Measurements from ENCODE around the gene UCK2.
"Not testable (repeated sequence)": the region's sequence is repeated elsewhere in the genome, so short reads cannot be mapped to it uniquely, and the experiment has no call there.

UCK2 gene

DNA sequence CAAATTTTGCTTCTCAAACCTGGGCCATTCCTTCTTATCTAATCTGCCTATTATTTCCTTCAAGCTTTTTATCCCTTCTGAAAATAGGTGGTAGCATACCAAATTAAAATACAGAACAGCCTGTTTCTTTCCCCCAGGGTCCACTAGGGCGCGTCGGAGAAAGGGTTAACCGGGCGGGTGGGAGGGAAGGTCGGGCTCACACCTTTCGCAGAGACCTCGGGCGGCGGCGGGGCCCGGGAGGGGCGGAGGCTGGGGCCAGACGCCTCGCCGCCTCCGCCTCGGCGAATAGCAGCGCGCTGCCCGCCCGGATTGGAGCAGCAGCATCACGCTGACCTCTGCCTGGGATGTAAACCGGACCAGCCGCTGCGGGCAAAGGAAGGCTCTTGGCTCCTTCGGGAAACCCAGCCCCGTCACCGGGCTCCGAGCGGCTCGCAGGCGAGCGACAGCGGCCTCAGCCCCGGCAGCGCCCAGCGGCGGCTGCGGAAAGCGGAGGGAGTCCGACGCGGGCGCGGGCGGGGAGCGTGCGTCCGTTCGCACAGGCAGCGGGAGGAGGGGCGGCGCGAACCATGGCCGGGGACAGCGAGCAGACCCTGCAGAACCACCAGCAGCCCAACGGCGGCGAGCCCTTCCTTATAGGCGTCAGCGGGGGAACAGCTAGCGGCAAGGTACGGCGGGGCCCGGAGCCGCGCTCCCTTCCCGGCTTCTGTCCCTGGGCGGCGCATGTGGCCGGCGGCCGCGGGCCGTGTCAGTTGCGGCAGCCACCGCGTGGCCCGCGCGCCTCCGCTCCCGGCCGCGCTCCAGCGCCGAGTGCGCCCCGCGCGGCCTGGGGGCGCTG lies at the start of gene UCK2:
UCK2 (plus strand) TSS at position 347 of the 835 bp plus-strand sequence; CDS start at position 567, 220 bp downstream.
- DNase-seq (ENCODE audit: low read depth), result peak; percentile 36

DNA sequence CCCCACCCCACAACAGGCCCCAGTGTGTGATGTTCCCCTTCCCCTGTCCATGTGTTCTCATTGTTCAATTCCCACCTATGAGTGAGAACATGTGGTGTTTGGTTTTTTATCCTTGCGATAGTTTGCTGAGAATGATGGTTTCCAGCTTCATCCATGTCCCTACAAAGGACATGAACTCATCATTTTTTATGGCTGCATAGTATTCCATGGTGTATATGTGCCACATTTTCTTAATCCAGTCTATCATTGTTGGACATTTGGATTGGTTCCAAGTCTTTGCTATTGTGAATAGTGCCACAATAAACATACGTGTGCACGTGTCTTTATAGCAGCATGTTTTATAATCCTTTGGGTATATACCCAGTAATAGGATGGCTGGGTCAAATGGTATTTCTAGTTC lies 49.2 kb upstream of the UCK2 start:
- DNase-seq (ENCODE audit: low read depth), result not testable (repeated sequence)

DNA sequence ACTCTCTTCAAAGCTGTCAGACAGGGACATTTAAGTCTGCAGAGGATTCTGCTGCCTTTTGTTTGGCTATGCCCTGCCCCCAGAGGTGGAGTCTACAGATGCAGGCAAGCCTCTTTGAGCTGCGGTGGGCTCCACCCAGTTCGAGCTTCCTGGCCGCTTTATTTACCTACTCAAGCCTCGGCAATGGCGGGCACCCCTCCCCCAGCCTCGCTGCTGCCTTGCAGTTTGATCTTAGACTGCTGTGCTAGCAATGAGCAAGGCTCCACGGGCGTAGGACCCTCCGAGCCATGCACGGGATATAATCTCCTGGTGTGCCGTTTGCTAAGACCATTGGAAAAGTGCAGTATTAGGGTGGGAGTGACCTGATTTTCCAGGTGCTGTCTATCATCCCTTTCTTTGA lies 43.9 kb upstream of the UCK2 start:
- not testable (repeated sequence) for DNase-seq (ENCODE audit: low read depth)

DNA sequence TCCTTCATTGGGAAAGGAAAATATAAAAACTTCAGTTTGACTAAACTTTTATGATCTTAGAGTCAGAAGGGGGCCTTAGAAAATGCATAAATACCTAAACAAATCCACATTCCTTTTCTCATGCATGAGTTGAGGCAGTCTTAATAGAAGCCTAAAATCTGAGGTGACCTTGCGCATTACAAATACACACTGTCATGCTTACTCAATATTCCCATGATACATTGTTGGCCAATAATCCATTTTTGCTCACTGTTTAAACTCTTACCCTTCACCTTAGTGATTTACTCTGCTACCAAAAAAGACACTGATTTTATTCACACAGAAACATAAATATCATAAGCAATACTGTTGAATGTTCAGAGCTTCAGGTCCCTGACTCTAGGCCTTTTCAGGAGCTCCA lies 39.7 kb upstream of the UCK2 start:
- no peak for DNase-seq (ENCODE audit: low read depth)

DNA sequence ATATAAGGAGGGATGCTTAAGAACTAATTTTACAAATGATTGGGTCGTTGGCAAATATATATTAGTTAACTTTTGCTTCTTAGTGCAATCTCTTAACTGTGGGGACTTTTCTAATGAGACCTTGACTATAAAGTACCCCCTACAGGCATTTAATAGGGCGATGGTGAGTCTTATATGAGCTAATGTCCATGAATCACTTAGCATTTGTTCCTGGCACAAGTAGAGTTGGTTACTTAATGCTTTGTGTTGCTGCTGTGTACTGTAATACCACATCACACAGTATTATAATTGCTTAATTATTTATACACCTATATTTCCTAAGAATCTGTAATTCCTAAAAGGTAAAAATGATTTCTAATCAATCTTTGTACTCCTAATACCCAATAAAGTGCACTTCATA lies 33.5 kb upstream of the UCK2 start:
- no peak for DNase-seq (ENCODE audit: low read depth)

DNA sequence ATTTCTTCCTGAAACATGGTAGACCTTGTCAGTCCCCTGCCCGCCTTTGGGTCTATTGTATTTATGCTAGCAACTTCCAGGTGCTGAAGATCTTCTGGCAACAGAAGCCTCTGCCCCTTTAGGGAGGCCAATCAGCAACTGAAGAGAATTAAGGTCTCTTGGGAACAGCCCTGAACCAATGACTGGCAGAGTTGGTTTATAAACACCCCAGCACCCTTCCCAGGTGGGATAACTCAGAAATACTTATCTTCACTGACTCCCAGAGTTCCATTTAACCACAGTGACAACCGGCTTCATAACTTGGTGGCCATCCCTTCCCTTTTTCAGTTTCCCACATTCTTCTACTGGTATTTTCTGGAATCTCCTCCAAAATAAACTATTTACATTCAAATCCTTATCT lies 31.5 kb upstream of the UCK2 start:
- no peak for DNase-seq (ENCODE audit: low read depth)

DNA sequence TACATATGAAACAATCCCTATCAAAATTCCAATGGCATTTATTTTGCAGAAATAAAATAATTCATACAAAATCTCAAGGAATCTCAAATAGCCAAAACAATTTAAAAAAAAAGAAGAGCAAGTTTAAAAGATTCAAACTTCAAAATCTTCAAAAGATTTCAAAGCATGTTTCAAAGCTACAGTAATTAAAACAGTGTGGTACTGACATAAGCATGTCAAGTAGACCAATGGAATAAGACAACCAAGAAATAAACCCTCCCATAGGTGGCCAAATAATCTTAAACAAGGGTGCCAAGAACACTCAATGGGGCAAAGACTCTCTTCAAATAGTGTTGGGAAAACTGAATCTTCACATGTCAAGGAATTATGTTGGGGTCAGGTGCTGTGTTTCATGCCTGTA lies 28.0 kb upstream of the UCK2 start:
- DNase-seq (ENCODE audit: low read depth), result no peak

DNA sequence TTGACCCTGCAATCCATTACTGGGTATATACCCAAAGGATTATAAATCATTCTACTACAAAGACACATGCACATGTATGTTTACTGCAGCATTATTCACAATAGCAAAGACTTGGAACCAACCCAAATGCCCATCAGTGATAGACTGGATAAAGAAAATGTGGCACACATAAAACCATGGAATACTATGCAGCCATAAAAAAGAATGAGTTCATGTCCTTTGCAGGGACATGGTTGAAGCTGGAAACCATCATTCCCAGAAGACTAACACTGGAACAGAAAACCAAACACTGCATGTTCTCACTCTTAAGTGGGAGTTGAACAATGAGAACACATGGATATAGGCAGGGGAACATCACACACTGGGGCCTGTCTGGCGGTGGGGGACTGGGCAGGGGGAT lies 22.9 kb upstream of the UCK2 start:
- DNase-seq (ENCODE audit: low read depth), result not testable (repeated sequence)

DNA sequence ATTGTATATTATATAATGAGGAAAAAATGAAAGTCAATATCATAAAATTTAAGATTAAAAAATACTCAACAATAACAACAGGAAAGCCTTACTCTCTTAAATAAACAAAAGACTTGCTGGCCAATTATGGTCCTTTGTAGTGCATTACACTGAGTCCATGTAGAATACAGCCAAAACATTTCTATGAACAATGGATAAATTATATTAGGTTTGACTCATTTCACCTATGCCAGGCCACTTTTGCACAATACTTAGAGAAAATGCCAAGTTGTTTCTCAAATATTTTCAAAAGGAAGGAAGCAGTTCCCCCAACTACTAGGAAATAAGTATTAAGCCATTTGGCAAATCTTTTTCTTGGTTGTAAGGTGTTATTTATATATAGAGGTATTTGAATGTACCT lies 19.8 kb upstream of the UCK2 start:
- no peak for DNase-seq (ENCODE audit: low read depth)

DNA sequence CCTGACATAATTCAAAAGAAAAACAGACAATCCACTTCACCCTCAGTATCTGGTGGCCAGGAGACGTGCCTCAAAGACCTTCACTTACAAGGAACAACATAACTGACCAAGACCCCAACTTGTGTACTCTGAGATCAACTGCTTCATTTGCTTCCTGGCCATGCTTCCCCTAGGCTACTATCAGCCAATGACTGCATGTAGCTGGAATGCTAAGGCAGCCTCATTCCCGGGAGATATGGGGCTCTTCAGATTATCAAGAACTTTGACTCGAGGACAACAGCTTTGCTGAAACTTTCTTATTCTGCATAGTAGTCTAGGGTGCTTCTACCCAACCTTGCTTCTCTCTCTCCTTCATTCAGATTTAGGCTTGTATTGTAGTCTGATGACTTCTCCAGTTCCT lies 11.7 kb upstream of the UCK2 start:
- no peak for DNase-seq (ENCODE audit: low read depth)

DNA sequence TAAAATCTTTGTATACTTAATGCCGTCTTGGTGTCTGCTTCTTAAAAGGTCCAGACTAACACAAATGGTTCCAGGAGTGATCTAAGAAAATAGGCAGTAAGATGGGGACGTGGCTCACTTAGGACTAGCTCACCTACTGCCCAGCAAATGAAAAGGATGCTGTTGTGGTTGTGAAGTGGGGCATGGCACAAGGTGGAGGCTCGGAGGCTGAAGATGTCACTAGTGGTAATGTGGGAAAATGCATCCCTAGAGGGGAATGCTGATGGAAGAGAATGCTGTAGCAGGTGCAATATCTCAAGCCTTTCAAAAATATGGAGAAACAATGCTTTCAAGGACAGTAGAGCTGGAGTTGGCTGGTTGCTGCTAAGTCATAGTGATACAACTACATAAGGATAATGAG lies 11.3 kb upstream of the UCK2 start:
- DNase-seq (ENCODE audit: low read depth), result no peak

DNA sequence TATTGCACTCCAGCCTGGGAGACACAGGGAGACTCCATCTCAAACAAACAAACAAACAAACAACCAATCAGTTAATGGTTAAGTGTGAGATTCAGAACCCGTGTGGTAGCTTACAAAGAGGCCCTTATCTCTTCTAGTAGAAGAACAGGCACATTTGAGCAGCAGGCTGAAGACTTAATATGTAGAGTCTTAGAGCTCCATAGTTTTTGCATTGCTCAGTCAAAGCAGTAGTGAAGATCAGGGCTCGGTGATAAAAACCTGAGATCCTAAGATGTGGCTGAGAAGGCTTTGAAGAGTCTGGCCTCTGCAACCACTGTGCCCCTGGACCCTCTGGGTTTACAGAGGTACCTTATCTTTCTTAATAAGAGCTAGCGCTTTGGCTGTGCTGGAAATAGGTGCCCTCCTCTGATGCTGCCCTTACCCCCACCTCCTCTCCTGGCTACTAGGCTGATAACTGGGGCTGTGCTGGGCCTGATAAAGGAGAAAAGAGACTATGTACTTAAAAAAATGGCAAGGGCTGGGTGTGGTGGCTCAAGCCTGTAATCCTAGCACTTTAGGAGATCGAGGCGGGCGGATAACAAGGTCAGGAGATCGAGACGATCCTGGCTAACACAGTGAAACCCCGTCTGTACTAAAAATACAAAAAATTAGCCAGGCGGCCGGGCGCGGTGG lies 10.5 kb upstream of the UCK2 start:
- DNase-seq (ENCODE audit: low read depth), result no peak

DNA sequence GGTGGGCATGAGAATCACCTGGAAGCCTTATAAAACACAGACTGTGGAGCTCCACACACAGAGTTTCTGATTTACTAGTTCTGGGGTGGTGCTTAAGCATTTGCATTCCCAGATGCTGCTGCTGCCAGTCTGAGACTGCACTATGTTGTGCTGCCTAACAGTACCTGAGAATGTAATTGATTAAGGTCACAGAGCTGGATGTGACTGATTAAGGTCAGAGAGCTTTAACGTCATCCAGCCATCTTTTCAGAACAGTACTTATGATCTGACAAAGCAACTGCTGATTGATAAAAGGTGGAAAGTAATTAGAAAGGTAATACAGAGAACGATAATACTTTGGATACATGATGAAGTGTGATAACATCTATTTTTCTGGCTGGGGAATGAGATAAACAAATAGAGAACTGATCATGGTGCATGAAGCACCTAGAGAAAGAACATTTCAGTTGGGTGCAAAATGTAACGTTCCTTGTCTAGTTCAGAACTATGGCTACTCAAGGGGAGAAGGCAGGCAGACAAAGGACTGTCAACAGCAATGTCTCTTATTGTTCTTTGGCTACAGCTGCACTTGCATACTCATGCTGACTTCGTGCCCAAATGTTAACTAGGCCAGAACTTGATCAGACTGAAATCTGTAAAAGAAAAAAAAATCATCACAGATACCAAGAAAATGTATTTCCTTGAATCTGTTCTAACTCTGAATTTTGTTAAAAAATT lies 3.7 kb upstream of the UCK2 start:
- DNase-seq (ENCODE audit: low read depth), result no peak

DNA sequence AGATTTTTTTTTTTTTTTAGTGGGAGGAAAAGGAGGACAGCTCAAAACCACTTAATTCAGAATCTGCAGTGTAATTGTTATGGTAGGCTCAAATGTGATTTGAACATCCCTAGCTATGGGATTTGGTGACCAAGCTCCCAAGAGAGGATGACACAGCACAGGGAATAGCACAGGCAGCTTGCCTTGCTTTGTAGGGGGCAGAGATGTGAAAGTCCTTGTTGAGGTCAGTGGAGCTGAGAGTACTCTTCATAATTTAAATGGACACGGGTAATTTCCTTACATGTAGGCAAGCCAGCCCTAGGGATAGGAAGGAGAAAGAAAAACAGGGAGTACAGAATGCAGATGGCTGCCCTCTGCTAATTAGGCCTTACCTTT lies 3.2 kb upstream of the UCK2 start:
- DNase-seq (ENCODE audit: low read depth), result no peak

DNA sequence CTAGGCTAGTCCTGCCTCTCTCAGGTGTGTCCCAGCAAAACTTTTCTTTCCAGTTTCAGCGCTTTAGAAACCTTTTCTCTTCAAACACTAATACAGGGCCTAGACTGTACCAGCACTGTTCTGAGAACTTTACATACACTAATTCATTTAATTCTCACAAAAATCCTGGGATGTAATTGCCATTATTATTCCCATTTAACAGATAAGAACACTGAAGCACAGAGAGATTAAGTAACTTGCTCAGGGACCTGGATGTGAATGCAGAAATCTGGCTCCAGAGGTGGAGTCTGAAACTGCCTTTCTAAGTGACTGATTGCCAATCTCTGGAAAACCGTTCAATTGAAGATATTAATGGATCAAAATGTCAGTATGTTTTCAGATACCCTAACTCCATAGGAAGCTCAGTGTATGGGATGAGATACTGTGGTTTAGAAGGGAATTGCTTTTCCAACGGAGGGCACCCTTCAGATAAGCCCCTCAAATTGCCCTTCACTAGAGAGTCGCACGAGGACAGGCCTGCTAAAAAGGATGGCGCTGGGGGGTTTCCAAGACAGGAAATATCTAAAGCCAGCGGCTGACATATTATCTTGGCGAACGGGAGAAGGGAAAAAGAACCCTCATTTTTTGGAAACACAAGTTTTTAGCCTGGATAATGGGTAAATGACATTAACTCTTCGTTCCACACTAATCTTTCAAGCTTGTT lies 698 bp upstream of the UCK2 start:
- no peak for DNase-seq (ENCODE audit: low read depth)

DNA sequence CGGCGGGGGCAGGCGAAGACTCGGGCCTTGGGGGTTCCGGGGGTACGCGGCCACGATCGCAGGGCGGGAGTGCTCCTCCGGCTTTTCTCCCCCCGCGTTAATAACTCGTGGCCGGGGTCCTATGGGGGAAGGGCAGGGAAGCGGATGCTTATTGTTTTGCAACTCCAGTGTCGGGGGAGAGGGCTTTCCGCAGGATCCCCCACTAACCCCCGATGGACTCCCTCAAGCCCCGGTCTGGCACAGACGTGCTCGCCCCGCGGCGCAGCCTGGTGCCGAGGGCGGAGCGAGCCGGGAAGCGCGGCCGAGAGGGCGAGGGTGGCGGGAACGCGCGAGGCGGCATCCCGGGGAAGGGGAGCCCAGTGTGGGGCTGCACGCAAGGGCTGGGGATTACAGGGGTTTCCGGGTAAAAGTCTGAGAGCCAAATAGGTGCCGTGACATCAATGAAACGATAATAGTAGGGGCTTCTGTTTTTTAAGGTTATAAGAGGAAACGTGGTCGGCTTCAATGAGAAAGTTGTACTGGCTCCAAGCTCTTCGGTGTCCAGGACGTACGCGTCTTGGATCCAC lies 772 bp downstream of the UCK2 start:
- peak; percentile 24 for DNase-seq (ENCODE audit: low read depth)

DNA sequence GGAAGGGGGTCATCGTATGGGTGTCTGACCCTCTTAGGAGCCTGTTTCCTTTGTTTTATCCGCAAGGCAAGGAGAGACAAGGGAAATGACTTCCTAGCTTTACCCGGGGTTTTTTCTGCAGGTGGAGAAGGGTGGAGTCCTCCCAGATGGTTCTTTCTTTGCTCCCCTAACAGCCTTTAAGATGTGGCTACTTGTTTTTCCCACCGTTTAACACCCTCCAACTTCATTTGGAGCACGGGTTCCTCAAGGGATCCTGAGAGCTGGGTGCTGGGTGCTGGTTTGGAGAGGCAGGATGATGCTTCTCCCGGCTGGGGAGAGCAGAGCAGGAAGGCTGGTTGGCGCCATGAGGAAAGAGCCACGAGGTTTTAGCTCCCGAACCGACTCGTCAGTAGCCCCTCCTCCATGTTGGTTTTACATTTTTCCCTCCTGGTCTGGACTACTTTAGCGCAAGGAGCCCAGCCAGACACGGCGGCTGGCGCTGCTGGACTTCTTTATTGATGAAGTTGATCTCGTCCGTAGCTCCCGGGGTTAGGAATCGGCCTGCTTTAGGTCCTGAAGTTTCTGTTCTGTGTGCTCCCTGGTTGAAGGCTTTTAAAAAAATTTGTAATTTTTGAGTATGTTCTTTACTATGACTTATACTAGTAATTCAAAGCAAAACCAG lies 1.4 kb downstream of the UCK2 start:
- DNase-seq (ENCODE audit: low read depth), result no peak

DNA sequence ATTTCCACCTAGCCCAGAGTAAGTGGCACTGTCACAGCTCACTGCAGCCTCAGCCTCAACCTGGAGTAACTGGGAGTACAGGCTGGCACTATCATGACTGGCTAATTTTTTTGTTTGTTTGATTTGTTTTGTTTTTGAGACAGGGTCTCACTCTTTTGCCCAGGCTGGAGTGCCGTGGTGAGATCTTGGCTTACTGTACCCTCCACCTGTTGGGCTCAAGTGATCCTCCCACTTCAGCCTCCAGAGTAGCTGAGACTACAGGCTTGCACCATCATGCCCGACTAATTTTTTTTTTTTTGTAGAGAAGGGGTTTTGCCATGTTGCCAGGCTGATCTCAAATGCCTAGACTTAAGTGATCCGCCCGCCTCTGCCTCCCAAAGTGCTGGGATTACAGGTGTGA lies 2.5 kb downstream of the UCK2 start:
- no peak for DNase-seq (ENCODE audit: low read depth)

DNA sequence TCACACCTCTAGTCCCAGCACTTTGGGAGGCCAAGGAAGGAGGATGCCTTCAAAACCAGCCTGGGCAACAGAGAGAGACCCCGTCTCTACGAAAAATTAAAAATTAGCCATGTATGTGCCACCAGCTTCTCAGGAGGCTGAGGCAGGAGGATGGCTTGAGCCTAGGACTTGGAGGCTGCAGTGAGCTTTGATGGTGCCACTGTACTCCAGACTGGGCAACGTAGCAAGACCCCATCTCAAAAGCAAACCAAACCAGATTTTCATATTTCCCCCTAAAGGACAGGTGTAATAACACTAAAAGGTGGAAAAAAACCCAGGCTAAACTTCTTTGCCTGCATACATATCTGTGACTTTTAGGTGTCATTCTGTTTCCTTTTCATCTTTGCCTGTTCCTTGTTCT lies 3.7 kb downstream of the UCK2 start:
- DNase-seq (ENCODE audit: low read depth), result no peak

DNA sequence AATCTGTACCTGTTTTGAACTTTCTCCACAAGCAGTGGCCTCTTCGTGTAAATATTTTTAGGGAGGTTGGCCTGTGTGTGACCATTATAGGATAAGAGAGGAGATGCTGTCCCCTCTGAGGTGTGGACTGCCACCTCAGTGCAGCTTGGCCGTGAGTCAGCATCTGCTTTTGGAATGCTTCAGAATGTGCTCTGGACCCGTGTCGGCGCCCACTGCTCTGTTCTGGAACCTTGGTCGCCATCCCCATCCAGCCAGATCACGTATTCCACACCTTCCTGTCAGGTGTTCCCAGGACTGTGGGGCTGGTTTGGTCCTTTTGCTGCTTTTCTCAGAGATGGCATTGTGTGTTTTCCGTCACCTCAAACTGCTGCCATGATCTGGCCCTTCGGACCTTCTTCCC lies 5.5 kb downstream of the UCK2 start:
- DNase-seq (ENCODE audit: low read depth), result no peak

DNA sequence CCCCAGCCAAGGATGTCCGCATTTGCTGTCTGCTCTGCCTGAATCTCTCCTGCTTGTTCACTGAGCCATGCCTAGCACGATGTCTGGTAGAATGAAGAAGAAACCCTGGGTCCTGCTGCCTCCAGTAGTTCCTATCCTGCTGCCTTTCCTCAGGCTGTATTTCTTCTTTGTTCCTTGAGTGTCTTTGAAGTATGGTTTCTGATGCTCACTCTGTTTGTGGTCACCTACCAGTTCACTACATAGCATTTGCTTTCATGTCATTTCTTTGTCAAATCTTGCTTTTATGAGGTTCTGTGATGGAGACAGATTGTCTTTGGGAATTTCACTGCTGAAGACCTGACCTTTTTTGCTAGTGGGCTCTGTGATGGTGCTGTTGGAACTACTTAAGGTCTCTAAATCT lies 5.9 kb downstream of the UCK2 start:
- no peak for DNase-seq (ENCODE audit: low read depth)

DNA sequence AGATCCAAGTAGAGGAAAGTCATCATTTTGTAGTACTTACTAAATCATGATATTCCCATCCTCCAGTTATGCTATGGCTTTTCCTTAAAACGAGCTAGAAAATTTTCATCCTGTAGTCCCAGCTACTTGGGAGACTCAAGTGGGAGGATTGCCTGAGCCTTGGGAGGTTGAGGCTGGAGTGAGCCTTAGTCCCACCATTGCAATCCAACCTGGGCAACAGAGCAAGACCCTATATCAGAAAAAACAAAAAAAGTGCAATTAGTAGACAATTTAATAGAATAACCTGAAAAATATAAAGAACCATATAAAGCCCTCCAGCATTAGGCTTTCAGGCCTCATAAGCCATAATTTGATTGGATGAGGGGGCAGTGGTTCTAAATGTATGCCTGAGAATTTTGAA lies 6.8 kb downstream of the UCK2 start:
- DNase-seq (ENCODE audit: low read depth), result no peak

Data from stimulated activated CD8-positive, alpha-beta memory T cell treated with anti-CD3 and anti-CD28 coated beads, Interleukin-15, amount 100 ng/mL, for 24 hours (primary cell).